Measurements from ENCODE around the gene ASTN1.
"Not testable (repeated sequence)": the region's sequence is repeated elsewhere in the genome, so short reads cannot be mapped to it uniquely, and the experiment has no call there.

Gene ASTN1

DNA sequence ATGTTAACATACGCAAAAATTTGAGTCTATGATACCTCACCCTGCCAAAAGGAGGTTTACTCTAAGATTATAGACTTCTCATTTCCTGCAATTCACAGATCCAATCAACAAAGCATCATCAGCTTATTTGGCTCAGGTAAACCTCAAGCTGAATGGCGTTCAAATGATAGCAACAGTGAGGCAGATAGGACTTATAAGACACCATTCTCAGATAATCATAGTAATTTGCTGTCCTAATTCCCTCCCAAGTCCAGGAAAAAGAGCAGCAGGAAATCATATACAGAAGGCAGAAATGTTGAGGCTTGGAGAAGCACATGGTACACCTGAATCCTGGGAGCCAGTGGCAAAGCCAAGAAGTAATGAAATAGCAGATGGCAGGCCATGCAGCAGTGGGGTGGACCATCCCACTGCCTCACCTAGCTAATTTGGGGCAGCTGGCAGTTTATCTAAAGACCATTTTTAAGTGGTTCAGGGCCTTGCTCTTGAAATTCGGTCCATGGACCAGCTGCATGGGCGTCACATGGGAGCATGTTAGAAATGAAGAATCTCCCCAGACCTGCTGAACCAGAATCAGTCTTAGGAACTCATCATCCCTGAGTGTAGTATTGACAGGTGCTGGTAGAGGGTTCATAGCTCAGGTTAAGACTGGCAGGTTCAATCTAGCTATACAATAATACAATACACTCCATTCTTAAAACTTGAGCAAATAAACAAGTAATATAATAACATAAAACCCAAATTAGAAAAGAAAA, 57.7 kb downstream of the ASTN1 start:
- DNase-seq (ENCODE audit: low read depth in 2 of 2), result no peak

DNA sequence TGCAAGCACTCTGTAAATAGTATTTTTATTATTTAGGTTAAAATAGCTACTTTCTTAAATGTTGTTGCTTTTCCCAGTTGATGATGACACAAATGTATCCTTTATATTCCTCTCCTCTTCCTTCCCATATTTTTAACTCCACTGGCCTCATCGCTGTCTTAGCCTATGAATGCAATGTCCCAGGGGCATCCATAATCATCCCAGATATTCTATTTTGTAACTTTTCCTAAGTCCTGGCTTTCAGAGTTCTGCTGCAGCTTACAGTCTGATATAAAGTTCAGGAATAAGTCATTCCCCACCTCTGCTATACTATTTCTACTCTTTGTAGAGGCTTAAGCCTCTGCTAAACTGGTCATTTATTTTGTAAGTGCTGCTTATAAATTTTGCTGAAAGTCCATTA, 58.3 kb downstream of the ASTN1 start:
- DNase-seq (ENCODE audit: low read depth in 2 of 2), result no peak

DNA sequence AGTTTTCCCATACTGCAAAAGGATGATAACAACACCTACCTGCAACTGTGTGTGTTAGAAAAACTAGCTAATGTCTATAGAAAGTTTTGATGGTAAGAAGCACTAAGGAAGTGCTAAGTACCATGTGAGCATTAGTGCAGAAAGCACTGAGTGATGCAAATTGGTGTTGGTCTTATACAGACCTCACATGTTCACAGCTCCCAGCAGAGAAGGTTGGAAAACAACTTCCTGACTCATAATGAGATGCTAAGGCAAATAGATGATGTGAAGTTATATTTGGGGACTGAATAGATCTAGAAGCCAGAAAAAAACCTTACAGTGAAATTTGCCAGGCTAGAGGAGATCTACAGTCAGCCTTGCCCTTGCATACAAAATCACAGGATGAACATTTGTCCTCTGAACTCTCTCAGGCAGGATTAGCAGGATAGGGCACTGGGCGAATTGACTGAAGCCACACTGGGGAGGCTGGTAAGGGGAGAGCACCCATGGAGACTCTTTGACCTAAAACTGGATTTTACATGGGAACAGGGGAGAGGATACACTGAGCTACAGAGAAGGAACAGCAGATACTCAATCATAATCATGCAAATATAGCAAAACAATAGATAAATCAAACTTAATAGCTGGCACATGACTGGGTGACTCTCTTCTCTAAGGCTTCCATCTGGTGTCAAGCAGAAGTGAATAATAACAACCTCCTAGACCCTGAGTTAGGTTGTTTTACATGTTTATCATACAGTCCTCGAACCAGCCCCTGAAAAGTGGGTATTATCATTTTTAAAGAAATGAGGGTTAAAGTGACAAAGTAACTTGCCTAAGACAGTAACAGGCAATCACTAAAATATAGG, 61.3 kb downstream of the ASTN1 start:
- no peak for DNase-seq (ENCODE audit: low read depth in 2 of 2)

DNA sequence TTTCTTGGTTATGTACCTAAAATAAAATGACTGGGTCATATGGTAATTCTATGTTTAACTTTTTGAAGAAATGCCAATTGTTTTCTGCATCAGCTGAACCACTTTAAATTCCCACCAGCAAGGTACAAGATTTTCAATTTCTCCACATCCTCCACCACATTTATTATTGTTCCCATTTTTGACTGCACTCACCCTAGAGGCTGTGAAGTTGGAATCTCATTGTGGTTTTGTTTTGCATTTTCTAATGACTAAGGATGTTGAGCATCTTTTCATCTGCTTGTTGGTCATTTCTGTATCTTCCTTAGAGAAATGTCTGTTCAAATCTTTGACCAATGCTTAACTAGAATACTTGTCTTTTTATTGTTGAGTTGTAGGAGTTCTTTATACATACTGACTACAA, 72.5 kb downstream of the ASTN1 start:
- no peak for DNase-seq (ENCODE audit: low read depth in 2 of 2)

DNA sequence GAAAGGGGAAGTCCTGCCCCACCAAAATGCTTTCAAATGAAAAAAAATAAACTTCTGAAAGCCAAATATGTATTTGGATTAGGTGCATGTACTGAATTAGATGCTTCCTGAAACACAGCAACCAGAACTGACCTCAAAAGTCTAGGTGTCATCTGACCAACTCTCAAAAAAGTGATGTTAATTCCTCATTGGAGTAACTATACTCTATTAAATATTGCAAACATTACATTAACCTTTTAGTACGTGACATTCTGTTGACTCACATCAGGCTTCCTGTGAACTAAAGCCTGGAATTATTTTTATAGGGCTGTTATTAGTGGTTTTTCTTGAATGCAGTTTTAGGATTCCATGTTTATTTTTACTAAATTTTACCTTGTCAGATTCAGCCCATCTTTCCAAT, 73.5 kb downstream of the ASTN1 start:
- no peak for DNase-seq (ENCODE audit: low read depth in 2 of 2)

DNA sequence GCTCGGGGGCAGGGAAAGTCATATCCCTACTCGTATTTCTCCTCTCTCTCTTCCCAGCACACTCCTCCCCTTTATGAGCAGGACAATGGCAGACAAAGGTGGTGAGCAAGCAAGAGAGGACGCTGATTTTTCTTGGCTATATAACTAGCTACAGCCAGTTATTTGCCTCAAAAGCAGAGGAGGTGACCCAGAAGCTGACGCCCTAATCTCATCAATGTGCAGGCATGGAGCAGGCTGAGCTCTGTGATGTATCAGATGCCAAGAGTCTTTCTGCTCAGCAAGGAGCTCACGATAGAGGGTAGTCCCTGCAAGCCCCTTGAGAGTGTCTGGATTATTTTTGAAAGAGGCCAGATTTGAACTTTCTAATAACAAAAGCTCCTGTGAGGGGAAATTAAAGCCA, 75.5 kb downstream of the ASTN1 start:
- DNase-seq (ENCODE audit: low read depth in 2 of 2), result no peak

DNA sequence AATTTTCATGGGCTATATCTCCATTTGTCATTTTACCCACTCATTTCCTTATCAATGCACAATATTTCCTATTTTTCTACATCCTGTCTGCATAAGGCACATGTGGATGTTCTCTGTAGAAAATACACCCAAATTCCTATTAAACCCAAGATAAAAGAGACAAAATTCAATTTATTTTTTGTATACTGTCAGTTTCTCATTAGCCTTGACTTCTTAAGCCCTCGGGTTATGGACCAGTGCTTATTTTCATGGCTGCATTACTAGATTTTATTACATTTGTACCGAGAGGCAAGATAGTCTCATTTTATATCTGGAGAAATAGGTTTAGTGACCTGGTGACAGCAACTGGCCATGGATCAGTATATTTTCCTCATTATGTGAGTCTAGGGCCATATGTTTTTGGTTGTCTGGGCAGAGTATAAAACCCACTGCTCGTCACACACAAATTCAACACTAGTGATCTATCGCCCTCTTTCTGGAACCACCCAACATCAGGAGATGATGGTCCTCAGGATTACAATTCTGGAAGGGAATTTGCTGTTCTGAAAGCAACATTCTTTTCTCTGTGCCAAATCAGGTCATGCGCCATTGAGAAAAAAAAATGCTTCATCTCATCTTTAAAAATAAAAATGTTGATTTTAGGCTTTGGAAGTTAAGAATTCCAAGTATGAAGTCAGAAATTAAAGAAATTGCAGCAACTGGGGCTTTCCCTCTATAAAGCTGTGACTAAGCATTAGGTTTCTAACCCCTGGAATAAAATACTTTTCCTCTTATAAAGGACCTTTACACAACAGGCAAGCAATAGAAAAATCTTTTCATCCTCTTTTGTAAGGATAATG, 81.4 kb downstream of the ASTN1 start:
- DNase-seq (ENCODE audit: low read depth in 2 of 2), result no peak

DNA sequence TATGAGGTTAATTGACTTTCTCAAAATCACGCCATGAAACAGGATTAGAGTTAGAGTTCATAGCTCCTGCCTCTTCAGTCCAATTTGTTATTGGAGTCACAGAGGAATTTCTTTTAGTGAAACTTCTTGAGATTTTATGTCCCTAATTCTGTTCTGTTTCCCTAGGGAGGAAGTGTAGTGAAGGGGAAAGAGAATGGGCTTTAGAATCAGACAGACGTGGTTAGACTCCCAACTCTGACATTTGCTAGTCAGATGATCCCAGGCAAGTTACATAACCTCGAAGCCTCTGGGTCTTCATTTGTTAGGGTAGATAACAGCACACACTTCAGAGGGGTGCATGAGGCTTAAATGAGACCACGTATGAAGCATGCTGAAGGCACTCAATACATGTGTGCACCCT, 83.9 kb downstream of the ASTN1 start:
- no peak for DNase-seq (ENCODE audit: low read depth in 2 of 2)

DNA sequence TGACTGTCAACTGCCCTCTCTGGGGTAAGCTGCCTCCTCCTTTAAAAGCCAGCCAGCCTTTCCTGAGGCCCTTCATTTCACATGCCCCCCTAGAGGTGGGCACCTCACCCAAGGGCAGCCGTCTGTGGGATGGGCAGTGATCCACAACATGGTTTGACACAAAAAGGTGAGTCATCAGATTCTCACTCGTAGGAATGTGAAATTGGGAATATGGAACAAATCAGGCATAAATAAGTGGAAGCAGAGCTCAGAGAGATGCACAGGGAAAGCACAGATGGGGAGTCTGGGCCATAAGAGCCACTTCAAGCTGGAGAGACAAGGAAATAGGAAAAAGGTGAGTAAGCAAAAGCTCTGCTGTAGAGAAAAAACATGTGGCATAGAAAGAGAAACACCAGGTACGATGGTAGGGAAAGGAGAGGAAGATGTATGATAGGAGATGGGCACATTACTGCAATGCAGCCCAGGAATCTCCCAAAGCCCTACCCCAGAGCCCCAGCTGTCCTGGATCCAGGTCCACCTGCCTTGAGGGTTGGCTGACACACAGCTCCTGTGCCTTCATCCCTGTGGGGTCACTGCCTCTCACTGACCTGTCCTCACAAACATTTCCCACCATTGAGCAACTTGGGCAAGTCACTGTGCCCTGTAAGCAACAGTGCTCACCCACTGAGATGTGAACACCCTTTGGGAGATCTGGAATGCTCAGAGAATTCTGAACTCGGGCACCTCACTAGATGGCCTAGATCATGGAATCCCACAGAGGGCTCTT, 86.6 kb downstream of the ASTN1 start:
- no peak for DNase-seq (ENCODE audit: low read depth in 2 of 2)

DNA sequence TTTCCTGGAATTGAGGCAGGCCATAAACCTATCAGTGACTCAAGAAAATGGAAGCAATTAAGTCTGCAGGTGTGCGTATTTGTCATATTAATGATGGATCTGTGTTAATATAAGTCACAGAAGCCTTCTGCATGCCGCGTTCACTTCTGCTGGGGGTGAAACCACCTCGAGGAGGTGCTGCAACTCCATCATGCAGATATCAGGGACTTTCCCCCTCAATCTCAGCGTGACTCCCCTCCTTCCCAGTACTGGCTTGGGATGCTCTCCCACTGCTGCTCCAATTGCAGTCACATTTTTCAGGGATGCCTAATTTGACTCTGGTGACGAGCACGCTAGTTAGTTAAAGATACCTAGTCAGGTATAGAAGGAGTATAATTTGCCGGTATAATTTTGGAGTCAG, 87.5 kb downstream of the ASTN1 start:
- no peak for DNase-seq (ENCODE audit: low read depth in 2 of 2)

DNA sequence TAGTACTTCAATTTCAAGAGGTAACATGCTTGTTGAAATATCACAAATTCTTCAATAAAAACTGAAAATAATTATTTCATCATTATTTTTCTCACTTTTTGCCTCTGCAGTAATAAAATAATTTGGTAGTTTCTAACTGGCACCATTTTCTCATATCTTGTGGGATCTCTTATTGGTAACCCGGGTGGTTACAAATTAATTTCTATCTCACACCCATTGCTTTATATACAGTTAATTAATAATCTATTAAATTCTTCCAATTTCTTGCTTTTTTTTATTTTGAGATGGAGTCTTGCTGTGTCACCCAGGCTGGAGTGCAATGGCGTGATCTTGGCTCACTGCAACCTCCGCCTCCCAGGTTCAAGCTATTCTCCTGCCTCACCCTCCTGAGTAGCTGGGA, 89.7 kb downstream of the ASTN1 start:
- DNase-seq (ENCODE audit: low read depth in 2 of 2), result not testable (repeated sequence)

DNA sequence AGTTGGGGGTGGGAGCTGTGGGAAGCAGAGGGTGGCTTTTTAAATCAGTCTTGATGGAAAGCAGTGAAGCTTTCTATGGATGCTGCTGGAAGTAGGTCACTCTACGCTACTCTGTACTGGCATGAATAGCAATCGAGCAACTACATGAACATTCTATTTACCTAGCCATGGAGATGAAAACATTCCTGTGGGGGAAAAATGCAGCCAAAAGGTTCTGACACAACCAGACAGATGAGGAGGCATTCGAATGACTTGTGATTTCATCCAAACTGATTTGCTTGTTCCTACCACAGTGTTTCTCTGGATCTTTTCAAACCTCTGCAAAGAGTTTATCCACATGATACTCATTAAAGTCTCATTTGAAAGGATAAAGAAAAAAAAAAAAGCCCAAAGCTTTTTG, 95.0 kb downstream of the ASTN1 start:
- DNase-seq (ENCODE audit: low read depth in 2 of 2), result no peak

DNA sequence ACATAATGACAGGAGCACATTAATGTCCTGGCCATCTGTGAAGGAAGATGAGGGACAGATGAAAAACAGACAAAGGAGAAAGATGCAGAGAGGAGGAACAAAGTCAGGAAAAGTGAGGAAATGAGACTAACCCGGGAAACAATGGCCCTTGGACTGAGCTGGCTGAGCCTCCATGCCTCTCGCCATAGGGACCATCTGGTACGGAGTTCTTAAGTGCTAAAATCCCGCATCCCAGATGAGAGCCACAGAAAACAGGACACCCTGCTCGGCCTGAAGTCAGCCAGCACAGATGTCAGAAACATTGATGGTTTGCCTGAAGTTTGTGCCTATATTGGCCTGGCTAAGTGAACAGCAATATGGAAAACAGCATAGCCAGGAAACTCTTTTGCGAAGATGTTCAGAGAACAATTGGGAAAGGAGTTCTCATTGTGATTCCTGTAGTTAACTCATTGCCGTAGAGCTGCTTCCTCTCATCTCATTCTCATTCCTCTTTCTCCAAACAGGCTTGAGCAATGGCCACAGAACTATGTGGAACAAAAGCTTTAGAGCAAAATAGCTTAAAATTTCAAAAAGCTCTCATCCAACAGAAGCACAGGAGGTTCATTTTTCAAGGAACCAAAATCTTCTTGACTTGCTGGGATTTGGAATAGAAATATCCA, 96.6 kb downstream of the ASTN1 start:
- DNase-seq (ENCODE audit: low read depth in 2 of 2), result no peak

DNA sequence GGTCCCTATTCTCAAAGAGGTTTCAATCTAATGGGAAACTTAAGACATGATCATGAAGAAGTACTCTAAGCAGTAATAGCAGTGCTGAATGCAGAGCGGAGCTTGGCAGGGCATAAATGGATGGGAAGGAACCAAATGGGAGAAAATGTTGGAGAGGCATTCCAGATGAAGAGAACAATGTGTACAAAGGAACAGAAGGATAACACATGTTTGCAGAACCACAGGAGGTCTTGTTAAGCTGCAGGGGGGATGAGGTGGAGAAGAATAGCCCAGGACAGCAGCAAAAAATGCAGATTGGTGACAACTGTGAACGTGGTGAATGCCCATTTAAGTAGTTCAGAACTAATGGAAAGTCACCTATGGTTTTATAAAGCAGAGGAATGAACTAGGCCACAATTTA, 99.1 kb downstream of the ASTN1 start:
- DNase-seq (ENCODE audit: low read depth in 2 of 2), result no peak

DNA sequence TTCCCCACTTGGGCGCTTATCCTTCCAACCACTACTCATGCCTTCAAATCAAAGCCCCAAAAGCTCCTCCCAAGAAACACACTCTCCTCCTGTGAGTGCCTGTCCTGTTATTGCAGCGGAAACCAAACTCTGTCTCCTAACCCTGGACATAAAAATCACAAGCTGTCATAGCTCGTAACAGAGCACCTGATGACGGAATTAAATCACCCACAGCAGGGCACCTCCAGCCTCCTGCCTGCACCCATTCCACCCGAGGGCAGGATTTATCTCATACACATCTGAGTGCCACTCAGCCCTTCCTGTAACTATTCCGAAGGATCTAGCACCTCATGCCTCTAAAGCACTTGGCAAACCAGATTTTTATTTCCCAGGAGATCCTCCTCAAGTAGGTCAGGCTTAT, 100.9 kb downstream of the ASTN1 start:
- no peak for DNase-seq (ENCODE audit: low read depth in 2 of 2)

DNA sequence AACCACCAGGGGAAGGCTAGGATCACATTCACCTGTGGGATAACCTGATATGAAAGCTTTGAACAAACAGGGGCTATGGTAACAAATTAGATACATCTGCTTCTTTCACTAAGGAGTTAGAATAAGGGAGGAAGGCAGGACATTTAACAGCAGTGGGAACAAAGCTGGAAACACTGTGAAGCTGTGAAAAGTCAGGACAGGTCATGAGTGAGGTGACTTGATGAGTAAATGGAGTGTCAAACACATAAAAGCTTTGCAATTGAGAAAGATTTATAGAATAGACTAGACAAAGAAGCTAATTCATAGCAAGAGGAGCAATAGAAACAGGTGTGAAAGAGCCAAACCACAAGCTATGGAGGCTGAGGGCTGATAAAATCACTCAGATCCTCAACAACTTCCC, 110.0 kb downstream of the ASTN1 start:
- DNase-seq (ENCODE audit: low read depth in 2 of 2), result no peak

DNA sequence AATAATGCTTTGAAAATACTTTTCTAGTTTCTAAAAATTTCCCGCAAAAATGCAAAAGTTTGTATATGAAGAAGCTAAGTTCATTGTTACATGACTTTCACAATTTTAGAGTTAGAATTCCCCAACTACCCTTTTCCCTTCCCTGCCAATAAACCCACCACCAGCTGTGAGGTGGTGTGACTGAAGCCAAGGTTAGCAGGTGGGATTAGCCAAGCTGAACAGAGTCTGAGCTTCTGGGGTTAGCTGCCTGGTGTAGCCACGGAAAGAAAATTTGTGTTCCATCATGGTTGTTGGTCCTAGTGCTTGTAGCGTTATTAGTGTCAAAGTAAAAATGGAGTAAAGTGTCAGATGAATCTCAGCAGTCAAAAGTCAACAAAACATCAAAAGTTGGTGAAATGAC, 110.9 kb downstream of the ASTN1 start:
- no peak for DNase-seq (ENCODE audit: low read depth in 2 of 2)

DNA sequence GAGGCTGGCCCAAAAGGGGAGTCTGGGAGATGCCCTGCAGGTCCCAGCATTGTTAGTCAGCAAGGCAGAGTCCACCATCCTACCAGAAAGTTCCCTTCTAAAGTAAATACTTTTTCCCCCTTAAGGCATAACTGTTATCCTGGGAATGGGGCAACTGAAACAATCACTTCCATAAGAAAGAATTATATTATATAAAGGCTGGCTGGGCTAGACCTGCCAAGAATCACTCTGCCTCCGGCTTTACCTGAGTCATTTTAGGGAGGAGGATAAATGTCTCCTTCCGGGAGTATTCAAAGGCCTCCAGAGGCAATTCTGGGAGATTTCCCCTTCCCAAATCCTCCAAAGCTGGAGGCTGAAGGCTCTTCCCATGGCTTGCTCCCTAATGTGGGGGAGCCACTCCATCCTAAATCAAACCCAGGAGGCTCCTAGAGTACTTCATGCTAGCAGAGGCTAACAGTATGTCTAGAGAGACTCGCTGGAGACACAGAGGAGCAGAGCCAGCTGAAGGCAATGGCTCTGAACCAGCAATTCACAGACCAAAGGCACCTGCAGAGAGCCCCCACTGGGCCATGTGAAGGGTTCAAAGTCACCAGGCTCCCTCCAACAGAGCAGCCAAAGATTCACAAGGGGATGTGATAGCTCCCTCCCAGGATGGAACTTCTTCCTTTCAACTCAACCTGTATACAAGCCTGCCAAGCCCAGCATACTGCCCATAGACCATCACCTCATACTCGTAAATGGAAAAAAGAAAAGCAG, 116.0 kb downstream of the ASTN1 start:
- DNase-seq (ENCODE audit: low read depth in 2 of 2), result no peak

DNA sequence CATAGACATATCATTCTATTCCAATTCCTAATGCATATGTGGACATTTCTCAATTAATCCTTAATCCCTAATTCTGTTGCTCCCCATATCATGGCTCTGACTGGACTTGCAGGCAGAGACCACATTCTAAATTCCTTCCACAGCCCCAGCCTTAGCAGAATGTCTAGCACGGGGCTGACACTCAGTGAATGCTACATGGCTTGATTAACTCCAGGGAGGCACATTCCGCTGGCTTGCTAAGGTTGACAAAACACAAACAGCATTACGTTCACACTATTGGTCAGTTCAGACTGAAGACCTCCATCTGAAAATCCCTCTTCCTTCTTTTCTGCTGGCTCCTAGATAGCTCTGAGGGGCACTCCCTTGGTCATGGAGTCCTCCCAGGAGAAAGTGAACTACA, 119.4 kb downstream of the ASTN1 start:
- no peak for DNase-seq (ENCODE audit: low read depth in 2 of 2)

DNA sequence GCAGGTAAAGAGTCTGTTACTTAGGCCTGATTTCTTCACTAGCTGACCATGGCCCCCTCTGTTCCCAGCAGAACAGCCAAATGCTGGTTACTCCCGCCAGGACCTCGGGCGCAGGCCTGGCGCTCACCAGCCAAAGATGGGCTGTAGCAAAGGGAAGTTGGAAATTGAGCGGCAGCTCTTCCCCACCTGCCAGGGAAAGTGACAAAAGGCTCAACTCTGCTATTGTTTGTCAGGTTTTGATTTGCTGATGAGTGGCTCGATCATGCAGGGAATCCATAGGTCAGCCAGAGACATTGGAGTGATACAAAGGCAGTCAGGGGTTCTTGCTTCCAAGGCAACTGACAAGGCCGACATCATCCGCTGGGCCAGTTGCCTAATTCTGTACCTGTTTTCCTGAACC, 120.1 kb downstream of the ASTN1 start:
- no peak for DNase-seq (ENCODE audit: low read depth in 2 of 2)
